Astrocyte (in vitro differentiated cells and primary cell): ENCODE data around the gene SYT7.

ENCODE experiments used
- CTCF ChIP-seq: IDR thresholded peaks from 2 replicates; pipeline ENCODE4 v1.5.1; 2011; ENCODE audit warnings: low read depth, mild to moderate bottlenecking, inconsistent platforms, low read length, moderate library complexity; ENCODE audit not compliant: insufficient read depth
- EZH2 ChIP-seq: IDR thresholded peaks from 2 replicates; pipeline ENCODE4 v1.6.1; 2012; ENCODE audit warnings: mild to moderate bottlenecking, low read length, inconsistent platforms; ENCODE audit not compliant: insufficient read depth

- TF ChIP-seq EZH2 (no peak), CTCF (no peak)
Observed at GRCh38 chr11:61554172-61554988, 26.5 kb downstream of the SYT7 start.
